OCI-LY7 (cell line): Measurements from ENCODE around the gene UGT1A10. TPM values are rescaled to one million over a fixed set of nuclear protein-coding genes. Genes with fewer than 3 reads are reported as not detected.

ENCODE experiments used
- BruUV-seq: library from RNA; stranded (reverse); fragments of 400-500 nt; replicated peaks from 2 replicates; lab custom pipeline; 2021; lab: Mats Ljungman, UMichigan
- CTCF ChIA-PET: fragments of 300-600 bp; sonication (Branson Sonifier 250); formaldehyde crosslinking; loops from one replicate; lab custom pipeline; 2022; ENCODE audit warnings: antibody characterized with exemption; ENCODE audit not compliant: unreplicated experiment; lab: Charles Lee
- POLR2A ChIA-PET: fragments of 300-600 bp; sonication (Branson Sonifier 250); formaldehyde crosslinking; loops from one replicate; lab custom pipeline; 2022; ENCODE audit warnings: antibody characterized with exemption; lab: Charles Lee
- DNase-seq: peaks from one replicate; pipeline ENCODE4 v3.0.0-alpha.2; 2015; ENCODE audit warnings: low spot score
- H2AFZ ChIP-seq: fragments of 200-600 bp; sonication (generic), shearing (Covaris generic); 2 replicates; pipeline ENCODE4 v1.6.1; 2014; ENCODE audit warnings: mild to moderate bottlenecking, antibody characterized with exemption, low read length, moderate library complexity
- H3K27ac ChIP-seq: fragments of 200-600 bp; sonication (generic); 2 replicates; pipeline ENCODE4 v1.5.1; 2014; ENCODE audit warnings: mixed run types, low read depth, mild to moderate bottlenecking, moderate library complexity, low read length, inconsistent platforms; ENCODE audit not compliant: poor library complexity, severe bottlenecking
- H3K36me3 ChIP-seq: fragments of 200-600 bp; sonication (generic); 2 replicates; pipeline ENCODE4 v1.6.1; 2014; ENCODE audit warnings: mild to moderate bottlenecking, antibody characterized with exemption, low read length, moderate library complexity, mixed read lengths; ENCODE audit not compliant: insufficient read depth
- H3K4me1 ChIP-seq: fragments of 200-600 bp; sonication (generic); 2 replicates; pipeline ENCODE4 v1.5.1; 2014; ENCODE audit warnings: mild to moderate bottlenecking, low read length; ENCODE audit not compliant: insufficient read depth, poor library complexity, severe bottlenecking
- H3K4me2 ChIP-seq: fragments of 200-600 bp; sonication (generic); 2 replicates; pipeline ENCODE4 v1.6.1; 2014; ENCODE audit warnings: mild to moderate bottlenecking, low read length
- H3K4me3 ChIP-seq: fragments of 200-600 bp; sonication (generic); 2 replicates; pipeline ENCODE4 v1.5.1; 2014; ENCODE audit warnings: mild to moderate bottlenecking, low read depth, low read length; ENCODE audit not compliant: poor library complexity, severe bottlenecking
- H3K79me2 ChIP-seq: fragments of 200-600 bp; sonication (generic); 2 replicates; pipeline ENCODE4 v1.6.1; 2016; ENCODE audit warnings: low read depth, mild to moderate bottlenecking, low read length, moderate library complexity, mixed read lengths; ENCODE audit not compliant: insufficient read depth
- H3K9me2 ChIP-seq: fragments of 200-600 bp; sonication (generic); 2 replicates; pipeline ENCODE4 v1.6.1; 2016; ENCODE audit warnings: mild to moderate bottlenecking, low read length, mixed read lengths; ENCODE audit not compliant: insufficient read depth
- H3K9me3 ChIP-seq: fragments of 200-600 bp; sonication (generic); 2 replicates; pipeline ENCODE4 v1.6.1; 2014; ENCODE audit warnings: mild to moderate bottlenecking, mixed run types, low read length, mixed read lengths
- H4K20me1 ChIP-seq: fragments of 200-600 bp; sonication (generic); 2 replicates; pipeline ENCODE4 v1.6.1; 2014; ENCODE audit warnings: mild to moderate bottlenecking, antibody characterized with exemption, low read length, moderate library complexity, mixed read lengths; ENCODE audit not compliant: insufficient read depth
- EZH2phosphoT487 ChIP-seq: fragments of 200-600 bp; sonication (generic); IDR thresholded peaks from 2 replicates; pipeline ENCODE4 v1.6.1; 2018; ENCODE audit warnings: low read depth, borderline replicate concordance, mild to moderate bottlenecking, mixed run types, antibody characterized with exemption, low read length, moderate library complexity, mixed read lengths
- intact Hi-C: fragments of 100-400 bp; cut with micrococcal nuclease; formaldehyde crosslinking; loops from one replicate; pipeline ENCODE4 v1.10.0; 2022; ENCODE audit not compliant: unreplicated experiment
- total RNA-seq, 2 experiments: library from RNA; depleted of rRNA in 1 of 2; stranded (reverse); fragments of >200 nt in 1 of 2; shearing (Covaris generic) in 1 of 2; gene quantifications; 2 replicates each; pipeline ENCODE4 v1.2.3, GENCODE V29; 2014 to 2022
- TF ChIP-seq, protein P1 (sequence below): fragments of 200-600 bp; sonication (generic); conservative IDR thresholded peaks from 2 replicates; pipeline ENCODE4 v1.5.1; 2014; ENCODE audit warnings: mild to moderate bottlenecking, antibody characterized with exemption, low read length, moderate library complexity, mixed read lengths

The UGT1A10 gene
- total RNA-seq, 2 experiments from 2014 or later, result not detected

DNA sequence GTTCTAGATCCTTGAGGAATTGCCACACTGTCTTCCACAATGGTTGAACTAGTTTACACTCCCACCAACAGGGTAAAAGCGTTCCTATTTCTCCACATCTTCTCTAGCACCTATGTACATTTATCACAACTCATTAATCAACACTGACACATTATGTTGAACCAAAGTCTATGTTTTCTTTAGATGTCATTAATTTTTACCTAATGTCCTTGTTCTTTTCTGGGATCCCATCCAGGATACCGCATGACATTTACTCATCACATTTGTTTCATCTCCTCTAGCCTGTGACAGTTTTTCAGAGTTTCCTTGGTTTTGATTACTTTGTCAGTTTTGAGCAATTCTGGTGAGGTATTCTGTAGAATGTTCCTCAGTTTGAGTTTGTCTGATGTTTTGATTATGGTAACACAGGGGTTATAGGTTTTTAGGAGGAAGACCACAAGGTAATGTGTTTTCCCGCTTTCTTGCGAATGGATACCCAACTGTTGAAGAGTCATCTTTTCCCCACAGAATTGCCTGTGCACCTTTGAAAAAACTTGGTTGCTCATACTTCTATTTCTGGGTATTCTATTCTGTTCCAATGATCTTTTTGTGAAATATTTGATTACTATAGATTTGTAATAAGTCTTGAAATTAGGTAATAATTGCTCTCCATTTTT, 32.5 kb downstream of the UGT1A10 start:
- Histone ChIP-seq H4K20me1 (no peaks in the 10 kb centered on the region), H3K9me2 (peaks cover 3% of the 10 kb centered on the region; the same call in 1 of the 2 replicates), H3K9me3 (no peaks in the 10 kb centered on the region), H3K4me3 (no peak overlapping the region), H3K27ac (no peak overlapping the region), H2AFZ (no peak overlapping the region), H3K4me1 (no peaks in the 10 kb centered on the region), H3K36me3 (no peaks in the 10 kb centered on the region), H3K79me2 (no peaks in the 10 kb centered on the region), H3K4me2 (no peak overlapping the region)
- ChIA-PET CTCF (no interaction called here), POLR2A (no interaction called here)
- BruUV-seq, result no TSS peak
- DNase-seq, result no peak
- intact Hi-C loops, result no loop called here
- TF ChIP-seq, protein P1, sequence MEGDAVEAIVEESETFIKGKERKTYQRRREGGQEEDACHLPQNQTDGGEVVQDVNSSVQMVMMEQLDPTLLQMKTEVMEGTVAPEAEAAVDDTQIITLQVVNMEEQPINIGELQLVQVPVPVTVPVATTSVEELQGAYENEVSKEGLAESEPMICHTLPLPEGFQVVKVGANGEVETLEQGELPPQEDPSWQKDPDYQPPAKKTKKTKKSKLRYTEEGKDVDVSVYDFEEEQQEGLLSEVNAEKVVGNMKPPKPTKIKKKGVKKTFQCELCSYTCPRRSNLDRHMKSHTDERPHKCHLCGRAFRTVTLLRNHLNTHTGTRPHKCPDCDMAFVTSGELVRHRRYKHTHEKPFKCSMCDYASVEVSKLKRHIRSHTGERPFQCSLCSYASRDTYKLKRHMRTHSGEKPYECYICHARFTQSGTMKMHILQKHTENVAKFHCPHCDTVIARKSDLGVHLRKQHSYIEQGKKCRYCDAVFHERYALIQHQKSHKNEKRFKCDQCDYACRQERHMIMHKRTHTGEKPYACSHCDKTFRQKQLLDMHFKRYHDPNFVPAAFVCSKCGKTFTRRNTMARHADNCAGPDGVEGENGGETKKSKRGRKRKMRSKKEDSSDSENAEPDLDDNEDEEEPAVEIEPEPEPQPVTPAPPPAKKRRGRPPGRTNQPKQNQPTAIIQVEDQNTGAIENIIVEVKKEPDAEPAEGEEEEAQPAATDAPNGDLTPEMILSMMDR, result no peak
- TF ChIP-seq EZH2phosphoT487, result no peak

DNA sequence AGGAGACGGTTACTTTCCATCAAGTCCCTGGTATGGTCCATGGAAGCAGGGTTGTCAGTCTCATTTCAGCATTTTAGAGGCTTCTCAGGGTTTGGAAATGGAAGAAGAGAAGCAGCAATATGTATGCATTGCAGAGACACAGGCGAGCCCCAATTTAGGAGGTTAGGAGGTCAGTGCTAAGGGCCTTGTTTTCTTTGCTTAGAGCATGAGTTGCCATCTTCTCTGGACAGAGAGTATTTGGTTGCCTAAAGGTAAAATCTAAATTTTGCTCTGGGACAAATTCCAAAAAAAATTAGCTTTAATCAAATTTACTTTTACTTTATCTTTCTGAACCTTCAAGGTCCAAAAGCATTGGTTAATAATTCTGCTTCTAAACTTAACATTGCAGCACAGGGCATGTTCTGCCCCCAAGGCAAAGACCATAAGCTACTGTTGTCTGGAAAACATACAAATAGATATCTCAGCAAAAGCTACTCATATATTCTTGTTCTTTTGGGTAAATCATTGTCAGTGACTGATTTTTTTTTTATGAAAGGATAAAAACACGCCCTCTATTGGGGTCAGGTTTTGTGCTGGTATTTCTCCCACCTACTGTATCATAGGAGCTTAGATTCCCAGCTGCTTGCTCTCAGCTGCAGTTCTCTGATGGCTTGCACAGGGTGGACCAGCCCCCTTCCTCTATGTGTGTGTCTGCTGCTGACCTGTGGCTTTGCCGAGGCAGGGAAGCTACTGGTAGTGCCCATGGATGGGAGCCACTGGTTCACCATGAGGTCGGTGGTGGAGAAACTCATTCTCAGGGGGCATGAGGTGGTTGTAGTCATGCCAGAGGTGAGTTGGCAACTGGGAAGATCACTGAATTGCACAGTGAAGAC, 35.3 kb downstream of the UGT1A10 start, which contains the start of gene UGT1A9:
UGT1A9 (plus strand) TSS at position 609 of the 872 bp plus-strand sequence; CDS start at position 646, 37 bp downstream.
- H2AFZ ChIP-seq, result no peak within 1 kb of the TSS
- H3K4me1 ChIP-seq, result no peaks in the 10 kb centered on the region
- no peak within 1 kb of the TSS for H3K27ac ChIP-seq
- no peaks in the 10 kb centered on the region for H3K79me2 ChIP-seq
- H3K4me2 ChIP-seq, result no peak within 1 kb of the TSS
- BruUV-seq, result no TSS peak
- no peaks in the 10 kb centered on the region for H4K20me1 ChIP-seq
- H3K36me3 ChIP-seq, result no peaks in the 10 kb centered on the region
- intact Hi-C loops, result no loop called here
- TF ChIP-seq, protein P1, result 0 out of 2 replicates have a peak, but pooled peaks have one; percentile 13
- TF ChIP-seq EZH2phosphoT487, result no peak
- DNase-seq, result no peak
- no peaks in the 10 kb centered on the region for H3K9me3 ChIP-seq
- POLR2A ChIA-PET, result no interaction called here
- H3K4me3 ChIP-seq, result no peak within 1 kb of the TSS
- peaks cover 3% of the 10 kb centered on the region; the same call in 1 of the 2 replicates for H3K9me2 ChIP-seq
- CTCF ChIA-PET, result no interaction called here
